NB4 (cell line): ENCODE measurements around the gene NALCN.

ENCODE experiments used
- CTCF ChIP-seq: IDR thresholded peaks from one replicate; pipeline ENCODE4 v1.5.1; 2012; ENCODE audit warnings: low read depth, low read length
- MAX ChIP-seq: IDR thresholded peaks from 2 replicates; pipeline ENCODE4 v1.6.1; 2011; ENCODE audit warnings: low read depth, low read length
- MYC ChIP-seq: IDR thresholded peaks from 2 replicates; pipeline ENCODE4 v1.6.1; 2011; ENCODE audit warnings: low read depth, low read length
- POLR2A ChIP-seq: IDR thresholded peaks from 2 replicates; pipeline ENCODE4 v1.6.1; 2011; ENCODE audit warnings: mild to moderate bottlenecking; ENCODE audit not compliant: insufficient read length; ENCODE audit errors: extremely low read depth

GRCh38 chr13:101218484-101218883, 197.8 kb downstream of the NALCN start:
- TF ChIP-seq POLR2A (no peak), CTCF (no peak), MAX (no peak), MYC (no peak)
